Anterior cingulate cortex (tissue), 58 donors: ENCODE data around the gene ZSWIM8.

Experiments
- DNase-seq, 58 donors: peaks; one replicate each; lab custom pipeline; 2025; lab: John Stamatoyannopoulos, UW

The ZSWIM8 gene

DNA sequence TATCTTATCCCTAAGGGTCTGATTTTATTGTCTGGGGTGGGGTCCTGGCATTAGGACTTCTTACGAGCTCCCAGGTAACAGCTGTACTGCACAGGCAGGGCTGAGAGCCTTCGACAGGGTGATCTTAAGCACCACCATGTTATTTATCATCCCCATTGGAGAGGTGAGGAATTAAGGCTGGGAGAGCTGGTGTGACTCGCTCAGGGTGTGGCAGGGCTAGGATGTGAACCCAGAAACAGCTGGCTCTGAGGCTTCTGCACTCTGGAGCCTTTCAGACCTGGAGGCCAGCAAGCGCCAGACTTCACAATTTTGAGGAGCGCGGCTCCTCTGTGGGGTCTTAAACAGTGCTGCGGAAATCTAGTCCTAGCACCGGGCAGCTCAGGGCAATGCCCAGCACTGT, 53.4 kb downstream of the ZSWIM8 start:
- no peak for DNase-seq

DNA sequence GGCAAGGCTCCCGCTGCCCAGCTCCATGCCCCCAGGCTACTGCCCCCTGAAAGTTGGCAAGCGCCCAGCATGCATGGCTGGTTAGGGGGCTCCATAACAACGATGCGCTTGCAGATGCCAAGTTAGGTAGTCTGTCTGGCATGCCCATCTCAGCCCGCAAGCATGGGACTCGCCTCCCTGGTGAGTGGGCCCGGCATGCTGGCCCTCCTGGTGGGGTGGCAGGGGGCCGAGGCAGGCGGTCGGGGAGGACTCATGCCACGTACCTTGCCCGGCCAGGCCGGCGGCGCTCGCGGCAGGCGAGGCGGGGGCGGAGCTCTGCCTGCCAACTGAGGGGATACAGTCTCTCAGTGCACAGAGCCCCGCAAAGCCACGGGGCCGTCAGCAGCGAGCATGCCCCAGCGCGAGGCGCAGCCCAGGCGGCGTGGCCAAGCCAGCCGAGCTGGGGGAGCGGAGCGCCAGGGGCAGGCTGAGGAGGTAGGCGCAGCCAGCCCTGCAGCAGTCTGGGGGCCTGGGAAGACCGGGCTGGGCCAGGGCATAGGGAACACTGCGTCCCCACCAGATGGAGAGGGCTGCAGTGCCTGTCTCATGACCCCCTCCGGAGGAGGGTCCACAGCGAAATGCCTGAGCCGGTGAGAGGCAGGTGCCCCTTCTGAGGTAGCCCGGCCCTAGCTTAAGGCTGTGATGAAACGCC, 54.0 kb downstream of the ZSWIM8 start:
- peak in 1 of 58 donors; percentile 15 for DNase-seq

DNA sequence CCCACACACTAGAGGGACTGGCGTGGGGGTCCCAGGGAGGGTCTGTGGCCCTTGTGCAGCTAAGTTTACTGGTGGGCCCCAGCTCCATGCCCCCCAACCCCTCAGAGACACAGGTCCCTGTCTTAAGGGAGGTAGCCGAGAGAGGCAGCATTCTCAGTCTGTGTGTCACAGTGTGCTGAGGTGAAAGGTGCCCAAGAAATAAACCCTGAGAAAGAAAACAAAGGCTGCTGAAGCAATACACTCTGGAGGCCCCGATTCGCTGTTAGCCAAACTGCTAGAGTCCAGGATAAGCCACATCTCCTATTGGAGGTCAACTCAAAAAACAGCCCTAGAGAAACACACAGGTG, 54.6 kb downstream of the ZSWIM8 start:
- DNase-seq = no peak

DNA sequence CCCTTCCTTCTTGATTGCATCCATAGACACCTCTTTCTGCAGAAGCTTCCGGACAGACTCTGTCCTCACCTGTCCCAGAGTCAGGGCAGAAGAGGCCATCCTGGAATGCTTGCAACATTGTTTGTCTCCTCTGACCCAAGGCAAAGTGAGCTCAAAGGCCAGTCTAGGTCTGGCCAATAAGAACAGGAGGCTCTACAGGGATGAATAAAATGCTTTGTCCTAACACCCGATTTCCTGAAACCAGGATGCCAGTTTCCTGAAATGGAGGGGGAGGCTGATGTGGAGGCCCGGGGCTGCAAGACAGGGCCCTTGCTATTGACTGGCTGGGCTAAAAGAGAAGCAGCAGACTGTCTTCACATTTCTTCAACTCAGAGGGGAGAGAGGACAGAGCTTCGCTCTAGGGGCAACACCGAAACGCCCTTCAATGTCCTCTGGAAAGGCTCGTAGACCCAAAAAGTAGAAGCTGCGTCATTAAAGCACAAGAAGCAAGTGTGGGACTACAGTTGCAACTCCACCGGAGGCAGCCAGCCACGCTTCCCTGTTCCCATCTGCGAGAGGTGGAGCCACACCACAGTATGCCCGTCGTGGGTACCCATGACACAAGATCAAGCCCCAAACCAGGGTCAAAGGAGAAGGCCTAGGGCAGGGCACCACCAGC, 55.1 kb downstream of the ZSWIM8 start:
- DNase-seq = no peak

DNA sequence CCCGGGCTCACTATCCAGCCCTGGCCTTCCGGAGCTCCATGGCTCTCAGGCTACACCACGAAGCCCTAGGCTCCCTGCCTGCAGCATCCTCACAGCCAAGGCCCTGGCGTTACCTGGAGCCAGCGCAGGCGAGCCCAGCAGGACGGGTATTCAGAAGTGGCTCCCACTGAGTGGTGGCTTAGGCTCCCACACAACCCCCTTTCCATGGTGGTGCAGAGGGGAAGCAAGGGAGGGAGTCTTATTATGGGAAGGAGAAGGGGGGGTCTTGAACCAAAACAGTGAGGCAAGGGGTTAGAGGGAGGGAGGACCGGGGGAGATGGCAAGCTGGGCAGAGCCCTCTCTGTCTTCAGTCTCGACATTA, 55.6 kb downstream of the ZSWIM8 start:
- no peak for DNase-seq

DNA sequence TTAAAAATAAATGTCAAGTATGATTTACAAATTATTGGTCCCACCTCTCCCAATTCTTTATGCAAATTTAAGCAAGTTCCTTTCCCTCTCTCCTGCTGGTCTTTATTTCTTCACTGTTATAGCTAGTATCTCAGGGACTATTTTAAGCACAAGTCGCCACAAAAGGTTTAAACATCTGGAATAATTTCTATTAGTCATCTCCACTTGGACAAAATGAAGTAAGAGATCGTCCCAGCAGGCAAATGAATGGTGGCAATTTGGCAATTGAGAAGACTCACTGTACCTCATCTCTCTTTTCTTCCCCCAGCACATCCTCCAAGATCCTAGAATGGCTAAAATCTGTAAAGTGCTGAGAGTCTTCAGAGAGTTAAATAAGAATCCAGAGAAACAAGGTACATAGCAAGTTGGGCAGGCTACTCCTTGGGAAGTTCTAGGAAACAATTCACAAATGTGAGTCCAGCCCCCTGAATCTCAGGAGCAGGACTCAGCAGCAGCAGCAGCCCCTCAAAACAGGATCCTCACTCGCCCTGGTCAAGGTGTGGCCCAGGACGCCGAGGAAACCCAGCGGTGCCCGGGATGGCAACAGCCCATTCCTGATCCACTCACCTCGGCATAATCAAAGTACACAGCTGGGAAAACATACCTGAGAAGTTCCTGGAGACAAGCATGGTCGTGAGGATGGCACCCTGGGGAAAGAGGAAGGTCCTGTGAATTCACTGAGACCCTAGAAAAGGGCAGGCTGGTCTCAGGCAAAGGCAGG, 56.3 kb downstream of the ZSWIM8 start:
- DNase-seq = no peak

DNA sequence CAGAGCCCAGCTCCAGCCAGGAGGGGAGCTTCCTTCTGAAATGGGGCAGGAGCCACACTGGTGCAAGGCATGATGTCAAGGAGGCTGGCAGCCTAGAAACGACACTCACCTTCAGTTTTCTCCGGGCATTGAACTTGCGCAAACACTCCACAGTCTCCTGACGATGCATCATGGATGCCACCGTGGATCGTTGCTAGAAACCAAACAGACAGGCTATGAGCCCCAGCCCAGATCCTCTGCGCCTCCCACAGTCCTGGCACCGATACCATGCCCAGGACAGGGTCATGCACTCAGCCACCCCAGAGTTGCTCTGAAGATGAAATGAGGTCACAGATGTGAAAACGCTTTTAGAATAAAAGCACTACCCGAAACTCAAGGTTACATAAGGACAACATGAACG, 56.9 kb downstream of the ZSWIM8 start:
- no peak for DNase-seq

DNA sequence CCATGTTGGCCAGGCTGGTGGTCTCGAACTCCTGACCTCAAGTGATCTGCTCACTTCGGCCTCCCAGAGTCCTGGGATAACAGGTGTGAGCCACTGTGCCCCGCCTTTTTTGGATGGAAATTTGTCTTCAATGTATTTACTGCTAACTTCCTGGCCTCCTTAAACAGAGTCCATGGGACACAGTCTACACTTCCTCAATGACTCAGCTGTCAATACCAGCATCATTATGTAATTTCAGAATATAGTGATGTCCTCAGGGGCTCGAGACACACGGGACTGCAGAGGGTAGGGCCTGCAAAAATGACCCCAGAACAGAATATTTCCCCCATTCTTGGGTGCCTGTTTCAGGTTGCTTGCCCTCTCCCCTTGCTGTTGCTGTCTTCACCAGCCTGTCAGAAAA, 57.9 kb downstream of the ZSWIM8 start:
- no peak for DNase-seq

DNA sequence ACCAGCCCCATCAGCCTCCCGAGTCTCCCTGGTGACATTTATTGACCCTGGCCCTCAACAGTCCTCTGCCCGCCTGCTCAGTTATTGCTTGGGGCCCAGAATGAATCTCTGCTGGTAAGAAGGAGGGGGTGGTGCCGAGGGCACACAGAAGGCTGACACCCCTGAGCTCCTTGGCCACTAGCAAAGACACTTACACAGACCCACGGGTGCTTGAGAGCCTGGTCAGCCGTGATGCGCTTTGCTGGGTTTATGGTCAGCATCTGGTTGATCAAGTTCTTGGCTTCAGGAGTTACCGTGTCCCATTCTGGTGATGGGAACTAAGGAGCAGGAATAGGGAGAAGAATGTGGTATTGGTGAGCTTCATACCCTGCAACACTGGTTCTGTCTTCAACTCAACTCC, 61.6 kb downstream of the ZSWIM8 start:
- DNase-seq = no peak

DNA sequence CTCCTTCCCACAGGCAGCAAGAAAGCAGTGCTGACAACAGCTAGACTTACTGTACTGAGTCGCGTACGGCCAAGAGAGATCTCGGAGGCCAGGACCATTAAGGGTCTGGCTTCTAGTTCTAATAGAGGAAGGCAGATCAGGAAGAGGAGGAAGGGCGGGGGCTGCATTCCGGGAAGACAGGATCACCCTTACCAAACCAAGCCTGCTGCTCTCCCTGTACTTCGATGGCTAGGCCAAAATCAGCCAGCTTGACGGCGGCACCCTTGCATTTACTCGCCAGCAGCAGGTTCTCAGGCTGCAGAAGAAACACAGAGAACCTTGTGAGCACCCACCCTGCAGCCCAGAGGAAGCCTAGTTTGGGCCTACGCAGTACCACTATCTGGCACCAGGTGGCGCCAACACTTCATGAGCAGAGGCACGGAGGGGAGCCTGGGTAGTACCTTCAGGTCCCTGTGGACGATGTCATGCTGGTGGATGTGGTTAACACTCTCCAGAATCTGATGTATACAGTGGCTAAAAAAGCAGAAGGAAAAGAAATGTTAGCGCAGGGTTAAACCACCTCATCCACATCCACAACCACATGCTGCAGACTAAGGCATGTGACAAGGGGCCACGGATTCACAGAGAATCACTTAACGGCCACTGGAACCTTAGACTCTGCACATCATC, 63.5 kb downstream of the ZSWIM8 start:
- DNase-seq = peak in 56 of 58 donors; percentile 14 to 91 (median 66)

DNA sequence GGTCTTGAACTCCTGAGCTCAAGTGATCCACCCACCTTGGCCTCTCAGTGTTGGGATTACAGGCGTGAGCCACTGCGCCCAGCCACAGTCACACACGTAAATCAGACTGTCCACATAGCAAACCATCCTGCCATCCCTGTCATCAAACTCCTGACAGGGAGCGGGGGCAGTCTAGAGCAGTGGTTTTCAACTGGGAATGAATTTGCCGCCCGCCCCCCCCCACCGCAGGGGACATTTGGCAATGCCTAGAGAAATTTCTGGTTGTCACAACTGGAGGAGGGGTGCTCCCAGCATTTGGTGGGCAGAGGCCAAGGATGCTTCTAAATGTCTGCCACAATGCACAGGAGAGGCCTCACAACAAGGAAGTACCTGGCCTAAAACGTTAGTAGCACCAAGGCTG, 64.8 kb downstream of the ZSWIM8 start:
- DNase-seq = no peak

DNA sequence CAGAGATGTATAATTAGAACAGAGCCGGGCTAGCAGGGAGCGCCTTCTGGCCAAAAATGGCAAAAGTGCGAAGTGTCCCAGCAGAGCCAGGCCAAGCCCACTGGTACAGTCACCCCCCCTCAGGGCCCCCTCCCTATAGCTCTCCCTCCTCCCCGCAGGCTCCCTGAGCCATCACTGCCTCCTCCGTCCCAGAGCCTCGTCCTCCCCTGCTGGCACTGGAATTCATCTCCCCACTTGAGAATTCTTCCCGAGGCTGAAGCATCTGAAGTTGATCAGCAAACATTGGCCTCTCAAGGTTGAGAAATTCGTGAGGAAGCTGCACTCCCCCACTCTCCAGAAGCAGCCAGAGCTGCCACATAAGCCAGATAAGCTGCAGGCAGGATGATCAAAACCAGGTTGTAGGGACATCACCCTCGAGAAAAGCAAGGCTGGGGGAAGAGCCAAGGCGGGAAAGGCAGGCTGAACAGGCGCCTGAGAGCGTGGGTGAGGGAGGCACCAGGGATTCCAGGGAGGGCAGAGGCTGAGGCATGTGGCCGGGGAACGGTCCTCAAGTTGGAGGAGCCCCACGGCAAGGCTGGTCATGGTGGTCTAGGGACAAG, 65.6 kb downstream of the ZSWIM8 start:
- peak in 1 of 58 donors; percentile 26 for DNase-seq
